ENCODE results near the gene ZNF318. TPM values are rescaled to one million over a fixed set of nuclear protein-coding genes. Genes with fewer than 3 reads are reported as not detected.

Gene ZNF318
- total RNA-seq, 1 donor from 2014 or later: 19.8 TPM

- TF ChIP-seq, protein P1, sequence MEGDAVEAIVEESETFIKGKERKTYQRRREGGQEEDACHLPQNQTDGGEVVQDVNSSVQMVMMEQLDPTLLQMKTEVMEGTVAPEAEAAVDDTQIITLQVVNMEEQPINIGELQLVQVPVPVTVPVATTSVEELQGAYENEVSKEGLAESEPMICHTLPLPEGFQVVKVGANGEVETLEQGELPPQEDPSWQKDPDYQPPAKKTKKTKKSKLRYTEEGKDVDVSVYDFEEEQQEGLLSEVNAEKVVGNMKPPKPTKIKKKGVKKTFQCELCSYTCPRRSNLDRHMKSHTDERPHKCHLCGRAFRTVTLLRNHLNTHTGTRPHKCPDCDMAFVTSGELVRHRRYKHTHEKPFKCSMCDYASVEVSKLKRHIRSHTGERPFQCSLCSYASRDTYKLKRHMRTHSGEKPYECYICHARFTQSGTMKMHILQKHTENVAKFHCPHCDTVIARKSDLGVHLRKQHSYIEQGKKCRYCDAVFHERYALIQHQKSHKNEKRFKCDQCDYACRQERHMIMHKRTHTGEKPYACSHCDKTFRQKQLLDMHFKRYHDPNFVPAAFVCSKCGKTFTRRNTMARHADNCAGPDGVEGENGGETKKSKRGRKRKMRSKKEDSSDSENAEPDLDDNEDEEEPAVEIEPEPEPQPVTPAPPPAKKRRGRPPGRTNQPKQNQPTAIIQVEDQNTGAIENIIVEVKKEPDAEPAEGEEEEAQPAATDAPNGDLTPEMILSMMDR (IDR thresholded peaks at IDR 0.05): no peak
- H3K9me3 Mint-ChIP-seq (ENCODE audit: low read depth): no peaks in the 10 kb centered on the region
- no peaks in the 10 kb centered on the region for H3K27me3 Mint-ChIP-seq (ENCODE audit: low read depth)
- H3K4me1 Mint-ChIP-seq (ENCODE audit: low read depth): no peaks in the 10 kb centered on the region
- no peak overlapping the region for H3K4me3 Mint-ChIP-seq (ENCODE audit: unreplicated experiment)
- H3K27ac Mint-ChIP-seq (ENCODE audit: unreplicated experiment): no peak overlapping the region
- DNase-seq (ENCODE audit: low spot score): no peak
- peaks cover 43% of the 10 kb centered on the region for H3K36me3 Mint-ChIP-seq (ENCODE audit: low read depth)
Measured at GRCh38 chr6:43338243-43338642, 31.2 kb downstream of the ZNF318 start.

- Mint-ChIP-seq H3K27me3 (ENCODE audit: low read depth) (no peaks in the 10 kb centered on the region), H3K9me3 (ENCODE audit: low read depth) (no peaks in the 10 kb centered on the region), H3K4me3 (ENCODE audit: unreplicated experiment) (no peak overlapping the region), H3K27ac (ENCODE audit: unreplicated experiment) (no peak overlapping the region), H3K4me1 (ENCODE audit: low read depth) (no peaks in the 10 kb centered on the region), H3K36me3 (ENCODE audit: low read depth) (peaks cover 30% of the 10 kb centered on the region)
- DNase-seq (ENCODE audit: low spot score): no peak
- TF ChIP-seq, protein P1 (IDR thresholded peaks at IDR 0.05): no peak
Measured at GRCh38 chr6:43336382-43336781, 33.1 kb downstream of the ZNF318 start.

DNA sequence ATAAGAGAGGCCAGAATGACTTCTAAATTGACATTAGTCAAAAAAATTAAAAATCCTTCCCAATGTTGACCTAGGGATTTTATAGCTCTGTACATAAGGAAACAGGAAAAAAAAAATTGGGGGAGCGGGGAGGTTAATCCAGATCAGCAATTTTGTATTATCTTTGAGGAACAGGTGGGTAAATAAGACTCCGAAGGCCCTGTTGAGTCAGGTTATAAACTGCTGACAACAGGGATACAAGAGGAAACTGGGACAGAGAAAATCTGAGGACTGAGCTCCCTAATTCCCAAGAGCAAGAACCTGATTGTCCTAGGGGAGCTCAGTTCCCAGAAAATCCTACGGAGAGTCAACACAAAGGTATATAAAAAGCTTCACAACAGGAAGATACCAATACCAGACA lies 34.0 kb downstream of the ZNF318 start:
- TF ChIP-seq, protein P1 (IDR thresholded peaks at IDR 0.05): no peak
- Mint-ChIP-seq H3K27ac (ENCODE audit: unreplicated experiment) (no peak overlapping the region), H3K27me3 (ENCODE audit: low read depth) (no peaks in the 10 kb centered on the region), H3K9me3 (ENCODE audit: low read depth) (no peaks in the 10 kb centered on the region), H3K4me1 (ENCODE audit: low read depth) (no peaks in the 10 kb centered on the region), H3K4me3 (ENCODE audit: unreplicated experiment) (no peak overlapping the region), H3K36me3 (ENCODE audit: low read depth) (peaks cover 24% of the 10 kb centered on the region)
- DNase-seq (ENCODE audit: low spot score): no peak

GRCh38 chr6:43334466-43335095 lies 34.9 kb downstream of the ZNF318 start:
- Mint-ChIP-seq H3K4me1 (ENCODE audit: low read depth) (no peaks in the 10 kb centered on the region), H3K36me3 (ENCODE audit: low read depth) (peaks cover 15% of the 10 kb centered on the region), H3K27ac (ENCODE audit: unreplicated experiment) (no peak overlapping the region), H3K4me3 (ENCODE audit: unreplicated experiment) (no peak overlapping the region), H3K9me3 (ENCODE audit: low read depth) (no peaks in the 10 kb centered on the region), H3K27me3 (ENCODE audit: low read depth) (no peaks in the 10 kb centered on the region)
- TF ChIP-seq, protein P1 (IDR thresholded peaks at IDR 0.05): peak; percentile 86
- DNase-seq (ENCODE audit: low spot score): no peak

- Mint-ChIP-seq H3K27ac (ENCODE audit: unreplicated experiment) (no peak overlapping the region), H3K4me1 (ENCODE audit: low read depth) (no peaks in the 10 kb centered on the region), H3K9me3 (ENCODE audit: low read depth) (no peaks in the 10 kb centered on the region), H3K4me3 (ENCODE audit: unreplicated experiment) (no peak overlapping the region), H3K27me3 (ENCODE audit: low read depth) (no peaks in the 10 kb centered on the region), H3K36me3 (ENCODE audit: low read depth) (peaks cover 6% of the 10 kb centered on the region)
- DNase-seq (ENCODE audit: low spot score): no peak
- TF ChIP-seq, protein P1 (IDR thresholded peaks at IDR 0.05): no peak
Measured at GRCh38 chr6:43331891-43332290, 37.6 kb downstream of the ZNF318 start.

All from chondrocyte (in vitro differentiated cells).